ENCODE data around the gene CYB561D1. TPM values are rescaled to one million over a fixed set of nuclear protein-coding genes. Genes with fewer than 3 reads are reported as not detected.
A peak's percentile ranks its signal among the peaks of the same experiment; 100 is the strongest.
"Not testable (repeated sequence)": the region's sequence is repeated elsewhere in the genome, so short reads cannot be mapped to it uniquely, and the experiment has no call there.

Gene CYB561D1
- total RNA-seq (2021) (5.7 and 7.3 TPM in 2 replicates), Bru-seq, nascent RNA (percentile 58 among the genes with signal in this experiment), BruChase-seq, experiment 1, labeled RNA remaining after a 2-hour chase (percentile 72 among the genes with signal in this experiment), BruChase-seq, experiment 2, labeled RNA remaining after a 6-hour chase (percentile 66 among the genes with signal in this experiment)
- long read RNA-seq, full-length matches to known transcripts, result 7 of 13 reads
- long read RNA-seq, partial matches to known transcripts, result 0 of 13 reads
- long read RNA-seq, other reads (novel, unspliced or antisense), result 6 of 13 reads

GRCh38 chr1:109493805-109494539, at the start of gene CYB561D1:
Gene CYB561D1, plus strand, starts transcription at chr1:109494094. Its CDS starts 46 bp downstream, at chr1:109494140.
- H3K36me3 ChIP-seq (ENCODE audit: insufficient read depth, low read length, poor library complexity, severe bottlenecking), result peaks cover 23% of the 10 kb centered on the region
- TF ChIP-seq EZH2 (IDR thresholded peaks at IDR 0.05; ENCODE audit: borderline replicate concordance, low read depth, low read length, poor library complexity, severe bottlenecking) (no peak), CTCF (conservative IDR thresholded peaks at IDR 0.05; ENCODE audit: low read depth, low read length) (peak; percentile 98)
- H3K27ac ChIP-seq (ENCODE audit: low read depth, low read length, poor library complexity, severe bottlenecking), result no peak within 1 kb of the TSS
- intact Hi-C loops (cut with micrococcal nuclease; ENCODE audit: unreplicated experiment), result no loop called here
- H3K4me3 ChIP-seq (ENCODE audit: low read depth, low read length, poor library complexity, severe bottlenecking), result peak within 1 kb of the TSS; percentile 79
- POLR2A ChIA-PET (ENCODE audit: low non-redundant PET), result interaction anchor here (0.5 kb wide), 1 partner anchor 303 kb away, joined by 4 read pairs; no protein-coding TSS in a partner anchor
- CTCF ChIA-PET, result interaction anchor here (0.7 to 4.2 kb wide), 2 partner anchors 8 to 39 kb away, joined by 5 to 28 read pairs; no protein-coding TSS in a partner anchor
- no peaks in the 10 kb centered on the region for H3K9me3 ChIP-seq (ENCODE audit: low read depth, low read length, poor library complexity, severe bottlenecking)
- BruUV-seq (replicated peaks), result no TSS peak
- H3K27me3 ChIP-seq (replicated peaks; ENCODE audit: insufficient read depth, low read depth, low read length, poor library complexity), result no peaks in the 10 kb centered on the region
- peak; percentile 93 for DNase-seq (ENCODE audit: low spot score)
- H3K4me1 ChIP-seq (ENCODE audit: insufficient read depth, low read length, poor library complexity, severe bottlenecking), result no peaks in the 10 kb centered on the region

GRCh38 chr1:109444346-109444745, 49.5 kb upstream of the CYB561D1 start:
- POLR2A ChIA-PET (ENCODE audit: low non-redundant PET), result no interaction called here
- no peak for DNase-seq (ENCODE audit: low spot score)

GRCh38 chr1:109445949-109446695, 47.8 kb upstream of the CYB561D1 start:
- H3K36me3 ChIP-seq (ENCODE audit: insufficient read depth, low read length, poor library complexity, severe bottlenecking); intact Hi-C loops (cut with micrococcal nuclease; ENCODE audit: unreplicated experiment); POLR2A ChIA-PET (ENCODE audit: low non-redundant PET); H3K27ac ChIP-seq (ENCODE audit: low read depth, low read length, poor library complexity, severe bottlenecking); H3K4me1 ChIP-seq (ENCODE audit: insufficient read depth, low read length, poor library complexity, severe bottlenecking); BruUV-seq (replicated peaks); DNase-seq (ENCODE audit: low spot score); CTCF ChIA-PET; H3K4me3 ChIP-seq (ENCODE audit: low read depth, low read length, poor library complexity, severe bottlenecking); H3K9me3 ChIP-seq (ENCODE audit: low read depth, low read length, poor library complexity, severe bottlenecking): not testable (repeated sequence)
- H3K27me3 ChIP-seq (replicated peaks; ENCODE audit: insufficient read depth, low read depth, low read length, poor library complexity), result peaks cover 73% of the 10 kb centered on the region

More at GRCh38 chr1:109444346-109444745, 49.5 kb upstream of the CYB561D1 start:
- Histone ChIP-seq H3K4me3 (ENCODE audit: low read depth, low read length, poor library complexity, severe bottlenecking) (no peak overlapping the region), H3K36me3 (ENCODE audit: insufficient read depth, low read length, poor library complexity, severe bottlenecking) (no peaks in the 10 kb centered on the region), H3K27ac (ENCODE audit: low read depth, low read length, poor library complexity, severe bottlenecking) (no peak overlapping the region), H3K4me1 (ENCODE audit: insufficient read depth, low read length, poor library complexity, severe bottlenecking) (no peaks in the 10 kb centered on the region), H3K27me3 (replicated peaks; ENCODE audit: insufficient read depth, low read depth, low read length, poor library complexity) (peaks cover 67% of the 10 kb centered on the region), H3K9me3 (ENCODE audit: low read depth, low read length, poor library complexity, severe bottlenecking) (no peaks in the 10 kb centered on the region)
- TF ChIP-seq CTCF (conservative IDR thresholded peaks at IDR 0.05; ENCODE audit: low read depth, low read length), result no peak
- TF ChIP-seq EZH2 (IDR thresholded peaks at IDR 0.05; ENCODE audit: borderline replicate concordance, low read depth, low read length, poor library complexity, severe bottlenecking), result no peak
- intact Hi-C loops (cut with micrococcal nuclease; ENCODE audit: unreplicated experiment), result no loop called here
- CTCF ChIA-PET, result no interaction called here
- BruUV-seq (replicated peaks), result no TSS peak
